Stimulated activated CD4-positive, alpha-beta T cell treated with anti-CD3 and anti-CD28 coated beads, Interleukin-2, amount 100 ng/mL, for 4 hours (primary cell): ENCODE results near the gene PTPRG.

Experiments
- DNase-seq: peaks from one replicate; pipeline ENCODE4 v3.0.0-alpha.2; 2020; ENCODE audit warnings: low read depth

Gene PTPRG

DNA sequence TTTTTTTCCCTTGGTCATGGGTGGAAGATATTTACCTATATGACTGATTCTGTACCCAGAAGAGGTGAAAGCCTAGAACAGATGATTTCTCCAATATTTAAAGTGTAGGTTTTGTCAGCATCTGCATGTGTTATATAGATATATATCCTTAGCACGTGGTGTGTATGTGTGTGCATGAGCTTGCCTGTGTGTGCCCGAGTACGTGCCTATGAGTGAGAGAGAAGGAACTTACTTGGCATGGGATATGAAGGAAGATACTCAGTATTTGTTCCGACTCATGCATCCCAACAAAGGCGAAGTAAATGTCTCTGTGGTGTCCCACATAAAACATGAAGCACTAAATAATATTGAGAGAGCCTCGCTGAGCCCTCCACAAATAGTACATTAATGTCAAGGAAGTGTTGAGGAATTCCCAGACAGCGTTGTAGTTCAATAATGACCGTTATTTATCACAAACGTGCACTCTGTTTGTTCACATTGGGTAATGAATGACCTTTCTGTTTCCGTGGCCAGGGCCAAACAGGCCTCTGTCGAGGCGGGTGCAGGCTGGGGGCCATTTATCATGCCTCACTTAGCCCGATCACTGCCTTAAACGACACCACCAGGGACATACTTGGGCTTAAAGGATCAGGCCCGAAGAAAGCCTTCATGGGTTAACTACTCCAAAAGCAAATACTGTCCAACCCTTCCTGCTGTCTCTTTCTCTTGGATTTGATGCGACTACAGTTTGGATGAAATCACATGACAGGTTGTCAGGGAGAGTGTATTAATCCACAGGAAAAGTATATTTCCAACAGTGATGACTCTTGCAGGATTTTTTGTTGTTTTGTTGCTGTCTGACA, 267.7 kb downstream of the PTPRG start:
- no peak for DNase-seq

DNA sequence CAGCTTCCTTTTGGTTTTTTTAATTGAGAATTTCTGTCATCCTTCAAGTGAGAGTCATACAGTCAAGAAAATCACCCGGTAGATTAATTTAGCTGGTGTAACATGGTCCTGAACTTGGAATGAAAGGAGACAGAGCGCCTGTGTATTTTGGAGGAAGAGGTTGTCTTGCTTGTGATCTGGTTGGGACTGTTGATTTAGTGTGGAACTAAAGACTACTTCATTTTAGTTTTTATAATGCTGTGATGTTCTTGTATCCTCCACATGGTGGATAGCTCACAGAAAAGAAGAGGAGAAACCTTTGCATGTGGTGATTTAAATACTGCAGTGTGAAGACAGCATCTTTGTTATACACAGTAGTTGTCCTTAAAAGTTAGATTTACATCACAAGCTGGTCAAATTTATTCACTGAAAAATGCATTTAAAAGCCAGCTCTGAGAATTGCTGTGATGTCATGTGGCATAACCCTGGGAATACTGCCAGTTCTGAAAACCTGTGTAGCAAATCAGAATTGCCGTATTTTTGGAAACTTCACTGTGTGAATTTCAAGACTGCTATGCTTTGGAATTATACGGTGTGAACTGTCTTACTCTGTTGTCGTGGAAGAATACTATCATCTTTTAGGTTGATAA, 268.5 kb downstream of the PTPRG start:
- DNase-seq, result no peak

DNA sequence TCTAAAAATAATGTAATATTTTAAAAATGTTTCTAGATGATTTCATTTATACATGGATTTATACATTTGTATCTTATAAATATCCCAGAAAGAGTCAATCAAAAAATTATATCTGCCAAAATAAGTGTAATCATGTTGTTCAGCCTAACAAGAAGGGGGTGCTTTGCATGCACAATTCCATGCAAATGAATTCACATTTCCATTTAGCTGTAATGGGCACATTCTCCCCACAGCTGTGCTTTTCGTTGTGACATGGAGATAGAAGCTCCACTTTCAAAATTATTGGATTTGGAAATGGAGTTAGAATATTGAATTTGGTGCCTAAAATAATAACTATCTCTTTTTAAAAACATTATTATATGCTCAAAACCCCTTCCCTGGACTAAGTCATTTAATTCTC, 270.6 kb downstream of the PTPRG start:
- DNase-seq, result no peak

DNA sequence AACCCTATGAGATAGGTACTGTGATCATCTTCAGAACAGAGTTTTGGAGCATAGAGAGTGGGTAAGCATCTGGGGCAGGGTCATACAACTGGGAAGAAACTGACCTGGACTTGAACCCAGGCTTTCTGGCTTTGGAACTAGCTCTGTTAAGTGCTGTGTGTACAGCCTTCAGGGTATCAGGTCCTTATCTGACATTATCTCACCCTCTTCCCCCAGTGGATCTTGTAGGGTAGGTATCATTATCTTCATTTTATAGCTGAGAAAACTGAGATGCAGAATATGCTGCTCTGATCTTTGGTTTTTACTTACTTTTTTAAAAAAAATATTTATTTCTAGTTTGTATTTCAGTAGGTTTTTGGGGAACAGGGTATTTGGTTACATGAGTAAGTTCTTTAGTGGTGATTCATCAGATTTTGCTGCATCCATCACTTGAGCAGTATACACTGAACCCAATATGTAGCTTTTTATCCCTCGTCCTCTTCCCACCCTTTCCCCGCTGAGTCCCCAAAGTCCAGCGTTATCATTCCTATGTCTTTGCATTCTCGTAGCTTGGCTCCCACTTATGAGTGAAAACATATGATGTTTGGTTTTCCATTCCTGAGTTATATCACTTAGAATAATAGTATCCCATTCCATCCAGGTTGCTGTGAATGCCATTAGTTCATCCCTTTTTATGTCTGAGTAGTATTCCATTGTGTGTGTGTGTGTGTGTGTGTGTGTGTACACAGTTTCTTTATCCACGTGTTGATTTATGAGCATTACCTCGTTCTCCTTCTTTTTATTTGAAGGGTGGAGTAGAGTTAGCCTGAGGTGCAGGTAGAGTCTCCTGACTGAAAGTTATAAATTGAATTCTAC, 271.2 kb downstream of the PTPRG start:
- no peak for DNase-seq

DNA sequence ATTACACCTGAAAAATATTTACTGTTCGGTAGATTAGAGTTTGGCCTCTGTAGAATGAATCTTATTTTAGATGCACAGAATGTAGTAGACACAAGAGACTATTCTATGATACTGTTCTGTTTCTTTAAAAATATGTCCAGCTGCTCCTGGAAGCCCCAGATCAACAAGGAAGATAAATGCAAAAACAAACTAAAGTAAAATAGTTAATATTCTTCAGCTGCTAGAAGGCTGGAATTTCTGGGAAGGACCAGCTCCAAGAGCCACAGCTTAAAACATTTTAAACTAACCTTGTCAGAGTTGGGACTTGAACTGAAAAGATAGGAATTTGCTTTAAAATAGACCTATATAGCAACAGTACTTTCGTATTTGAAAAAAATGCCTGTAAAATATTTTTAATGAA, 277.9 kb downstream of the PTPRG start:
- no peak for DNase-seq

DNA sequence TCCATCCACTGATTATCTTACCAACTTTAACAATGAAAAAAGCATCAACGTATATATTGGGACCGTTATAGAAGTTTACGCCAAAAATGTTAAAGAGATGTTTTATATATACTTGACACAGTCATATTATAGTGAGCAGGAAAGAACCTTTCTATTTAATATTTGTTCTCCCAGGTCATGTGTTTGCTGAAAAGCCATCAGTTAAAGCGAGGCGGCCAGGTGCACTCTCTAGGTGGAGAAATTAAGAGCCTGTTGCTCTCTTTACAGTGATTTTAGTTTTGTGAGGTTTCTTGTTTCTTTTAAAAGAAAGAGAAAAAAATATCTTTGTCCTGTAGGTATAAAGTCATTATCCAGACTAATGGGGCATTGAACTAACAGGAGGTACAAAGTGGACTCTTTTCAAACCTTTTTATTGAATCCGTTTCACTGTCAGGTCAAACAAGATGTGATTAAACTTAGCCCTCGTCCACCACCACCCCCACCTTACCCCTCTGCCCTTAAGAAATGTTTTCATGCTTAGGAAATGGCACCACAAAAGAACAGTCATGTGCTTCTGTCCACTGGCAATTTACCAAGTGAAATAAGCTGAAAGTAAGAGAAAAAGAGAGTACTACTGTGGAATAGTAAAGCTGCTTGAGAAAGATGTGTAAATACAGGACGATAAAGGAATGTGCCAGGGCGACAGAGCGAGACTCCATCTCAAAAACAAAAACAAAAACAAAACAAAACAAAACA, 279.9 kb downstream of the PTPRG start:
- no peak for DNase-seq

DNA sequence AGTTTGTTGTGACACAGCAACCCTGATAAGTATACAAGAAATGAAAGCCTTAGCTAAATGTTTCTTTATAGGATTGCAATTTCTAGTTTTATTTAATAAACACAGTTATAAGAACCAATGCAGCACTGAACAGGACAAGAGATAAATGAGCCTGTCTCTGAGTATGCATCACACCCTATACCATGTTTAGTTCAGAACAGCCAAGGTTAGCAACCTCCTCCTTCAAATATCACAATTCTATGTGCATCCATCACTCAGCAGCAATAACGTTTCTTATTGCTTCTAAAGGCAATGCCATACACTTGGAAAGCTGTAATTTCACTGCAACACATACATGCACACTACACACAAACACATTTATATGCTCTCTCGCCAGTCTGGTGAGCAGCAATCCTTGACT, 280.6 kb downstream of the PTPRG start:
- DNase-seq, result no peak

DNA sequence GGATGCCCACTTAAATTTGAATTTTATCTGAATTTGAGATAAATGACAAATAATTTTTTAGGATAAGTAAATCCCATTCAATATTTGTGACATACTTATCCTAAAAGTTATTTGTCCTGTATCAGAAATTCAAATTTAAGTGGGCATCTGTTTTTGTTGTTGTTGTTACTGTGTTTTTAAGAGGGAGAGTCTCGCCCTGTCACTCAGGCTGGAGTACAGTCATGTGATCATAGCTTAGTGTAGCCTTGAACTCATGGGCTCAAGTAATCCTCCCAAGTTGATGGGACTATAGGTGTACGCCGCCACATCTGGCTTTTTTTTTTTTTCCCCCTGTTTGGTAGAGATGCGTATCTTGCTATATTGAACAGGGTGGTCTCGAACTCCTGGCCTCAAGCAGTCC, 283.0 kb downstream of the PTPRG start:
- DNase-seq, result no peak

DNA sequence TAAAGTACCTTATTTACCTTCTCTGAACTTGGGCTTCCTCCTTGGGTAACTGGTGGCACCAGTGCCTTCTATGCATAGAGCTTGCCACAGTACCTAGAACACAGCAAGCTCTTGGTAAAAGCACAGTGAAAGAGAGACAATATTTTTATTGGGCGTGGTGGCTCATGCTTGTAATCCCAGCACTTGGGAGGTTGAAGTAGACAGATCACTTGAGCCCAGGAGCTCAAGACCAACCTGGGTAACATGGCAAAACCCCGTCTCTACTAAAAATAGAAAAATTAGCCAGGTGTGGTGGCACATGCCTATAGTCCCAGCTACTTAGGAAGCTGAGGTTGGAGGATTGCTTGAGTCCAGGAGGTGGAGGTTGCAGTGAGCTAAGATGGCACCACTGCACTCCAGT, 285.1 kb downstream of the PTPRG start:
- no peak for DNase-seq

DNA sequence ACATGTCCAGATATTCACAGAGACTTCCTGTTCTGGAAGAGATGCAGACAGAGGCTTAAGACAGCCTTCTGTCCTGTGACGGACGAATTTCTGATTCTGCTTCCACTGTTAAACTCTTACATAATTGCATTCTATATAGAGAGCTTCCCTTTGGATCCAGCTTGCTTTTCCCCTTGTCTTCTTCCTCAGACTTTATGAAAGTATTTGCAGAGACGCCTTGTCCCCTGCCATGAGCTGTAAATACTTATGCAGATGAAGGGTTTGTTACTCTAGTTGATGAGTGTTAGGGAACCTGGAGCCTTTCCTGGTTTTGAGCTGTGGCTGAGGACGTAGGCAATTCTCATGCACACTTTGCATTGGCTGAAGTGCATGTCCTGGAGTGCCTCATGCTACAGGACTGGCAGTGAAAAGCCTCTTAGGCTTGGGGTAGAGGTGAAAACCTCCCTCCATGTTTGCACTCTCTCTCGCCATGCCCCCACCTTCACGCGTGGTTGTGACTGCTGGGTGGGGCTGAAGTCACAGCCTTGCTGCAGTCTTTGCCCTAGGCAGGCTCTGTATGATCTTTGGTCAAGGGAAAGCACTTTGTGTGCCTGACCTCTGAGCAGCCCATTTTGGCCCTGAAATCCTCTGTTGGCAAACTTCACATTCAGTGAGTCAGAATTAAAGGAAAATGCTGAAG, 286.6 kb downstream of the PTPRG start:
- DNase-seq, result no peak

DNA sequence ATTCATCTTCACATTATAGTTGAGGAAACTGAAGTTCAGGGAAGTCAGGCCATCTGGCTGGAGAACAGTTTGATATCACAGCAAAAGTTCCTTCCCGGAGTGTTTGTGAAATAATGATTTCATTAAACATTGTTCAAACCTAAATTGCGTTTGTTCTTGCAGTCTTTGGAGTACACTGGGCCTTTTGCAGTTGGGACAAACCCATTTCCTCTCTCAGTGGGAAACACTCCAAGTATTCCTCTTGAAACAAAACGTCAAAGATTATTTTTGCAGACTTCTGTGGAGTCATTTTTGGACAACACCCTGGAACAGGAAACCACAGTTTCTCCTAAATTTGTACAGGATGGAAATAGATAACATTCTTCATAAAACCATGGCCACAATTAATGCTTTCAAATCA, 287.5 kb downstream of the PTPRG start:
- no peak for DNase-seq

DNA sequence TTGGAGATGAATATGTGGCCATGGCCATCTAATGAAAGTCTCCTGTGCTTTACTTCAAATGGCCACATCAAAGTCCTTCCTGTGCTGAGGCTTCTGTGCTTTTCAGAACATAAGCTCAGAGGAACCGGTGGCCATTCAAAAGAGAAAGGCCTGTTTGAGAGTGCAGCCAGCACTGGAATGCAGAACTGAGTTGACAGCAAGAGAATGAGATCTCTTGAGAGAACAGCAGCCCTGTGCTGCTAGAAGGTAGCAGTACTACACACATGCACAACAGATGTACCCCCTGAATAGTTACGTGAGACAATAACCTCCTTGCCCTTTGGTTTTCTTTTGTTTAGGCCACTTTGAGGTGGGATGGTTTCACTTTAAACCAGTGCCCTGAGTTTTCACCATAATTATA, 292.5 kb downstream of the PTPRG start:
- no peak for DNase-seq

DNA sequence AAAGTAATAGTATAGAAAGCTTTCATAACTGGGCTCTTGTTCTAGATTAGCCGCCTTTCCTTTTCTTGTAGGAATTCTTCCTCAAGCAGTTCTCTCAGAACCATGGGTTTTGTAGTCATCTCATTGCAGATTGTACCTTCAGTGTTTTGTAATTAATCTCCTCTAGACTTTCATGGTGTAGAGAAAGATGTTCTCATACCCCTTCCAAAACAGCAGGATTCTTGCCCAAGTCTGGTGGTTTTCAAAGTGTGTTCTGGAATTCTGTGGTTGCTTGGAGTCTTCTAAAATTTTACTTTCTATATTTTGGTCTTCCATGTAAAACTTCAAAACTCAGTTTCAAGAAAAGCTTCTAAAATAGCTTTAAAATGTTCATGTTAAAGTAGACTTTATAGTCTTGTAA, 293.8 kb downstream of the PTPRG start:
- DNase-seq, result no peak

DNA sequence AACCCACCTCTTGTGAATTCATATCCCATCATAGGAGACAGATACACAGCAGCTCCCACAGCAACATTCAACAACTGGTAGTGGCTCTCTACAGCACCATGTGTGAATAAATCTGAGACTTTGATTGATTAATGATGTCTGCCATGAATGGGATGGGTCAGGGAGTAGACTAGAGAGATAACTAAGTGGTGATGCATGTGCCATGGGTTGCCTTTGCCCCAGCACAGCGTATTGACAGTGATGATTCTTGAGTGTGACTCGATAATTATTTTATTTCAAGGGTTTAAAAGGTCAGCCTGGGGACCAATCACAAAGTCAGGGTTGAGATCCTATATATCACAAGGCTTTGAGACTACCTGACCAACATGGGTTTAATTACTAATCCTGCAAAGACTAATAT, 295.9 kb downstream of the PTPRG start:
- no peak for DNase-seq

DNA sequence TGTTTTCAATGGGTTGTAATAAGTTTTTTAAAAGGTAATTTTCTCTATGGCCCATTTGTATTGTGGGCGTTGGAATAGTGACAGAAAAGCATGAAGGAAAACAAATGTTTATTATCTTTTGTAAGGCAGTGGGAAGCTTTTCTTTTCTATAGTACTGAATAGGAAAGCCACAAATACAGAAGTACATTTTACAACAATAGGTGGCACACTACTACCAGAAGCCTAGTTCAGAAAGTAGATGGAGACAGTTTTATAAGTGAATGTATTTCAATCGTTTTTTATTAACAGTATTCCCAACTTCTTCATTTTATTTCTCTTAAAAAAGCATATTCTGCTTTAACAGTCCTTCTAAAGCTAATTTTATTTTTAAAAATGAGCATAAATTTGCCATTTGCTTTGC, 296.7 kb downstream of the PTPRG start:
- DNase-seq, result no peak

DNA sequence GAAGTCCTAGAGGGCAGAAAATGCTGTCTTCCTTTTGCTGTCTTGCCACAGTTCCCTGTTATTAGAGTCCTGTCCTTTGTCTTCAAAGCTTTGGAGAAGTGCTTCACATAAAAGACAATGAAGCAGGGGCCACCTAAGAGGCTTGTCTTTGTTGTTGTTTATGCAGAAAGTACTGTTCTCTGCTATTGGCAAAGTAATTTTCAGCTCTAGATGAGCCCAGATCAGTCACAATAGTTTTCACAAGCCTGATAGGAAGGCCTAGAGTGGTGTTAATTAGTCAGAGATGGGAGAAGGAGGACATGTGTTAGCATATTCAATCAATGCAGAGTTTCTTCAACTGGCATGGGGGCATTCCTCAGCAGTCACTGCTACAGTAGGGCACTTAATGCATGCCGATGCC, 300.0 kb downstream of the PTPRG start:
- DNase-seq, result no peak

DNA sequence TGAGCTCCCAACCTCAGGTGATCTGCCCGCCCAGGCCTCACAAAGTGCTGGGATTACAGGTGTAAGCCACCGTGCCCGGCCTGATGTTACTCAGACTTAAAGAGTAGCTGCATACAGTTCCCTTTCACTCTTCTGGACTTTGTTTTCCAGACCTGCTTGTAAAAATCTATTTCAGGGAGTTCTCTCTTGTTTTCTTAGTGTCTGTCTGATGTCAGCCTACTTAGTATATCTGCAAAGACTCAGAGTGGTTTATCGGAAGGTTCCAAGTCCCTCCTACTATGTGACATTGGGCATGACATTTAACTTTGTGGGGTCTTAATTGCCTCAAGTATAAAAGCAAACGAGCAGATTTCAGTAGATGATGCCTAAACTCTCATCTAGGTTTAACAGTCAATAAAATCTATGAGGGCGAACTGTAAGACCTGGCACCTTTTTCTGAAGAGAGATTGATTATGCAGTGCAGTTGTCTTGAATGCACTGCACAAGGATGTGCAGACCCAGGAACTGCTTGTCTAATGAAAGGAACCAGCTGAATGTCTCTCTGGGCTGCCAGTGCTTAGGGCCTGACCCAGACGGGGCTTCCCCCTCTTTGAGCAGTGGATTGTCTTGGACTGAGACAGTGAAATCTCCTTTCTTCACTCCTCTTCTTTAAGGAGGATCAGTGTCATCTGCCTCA, 301.4 kb downstream of the PTPRG start:
- DNase-seq, result no peak

DNA sequence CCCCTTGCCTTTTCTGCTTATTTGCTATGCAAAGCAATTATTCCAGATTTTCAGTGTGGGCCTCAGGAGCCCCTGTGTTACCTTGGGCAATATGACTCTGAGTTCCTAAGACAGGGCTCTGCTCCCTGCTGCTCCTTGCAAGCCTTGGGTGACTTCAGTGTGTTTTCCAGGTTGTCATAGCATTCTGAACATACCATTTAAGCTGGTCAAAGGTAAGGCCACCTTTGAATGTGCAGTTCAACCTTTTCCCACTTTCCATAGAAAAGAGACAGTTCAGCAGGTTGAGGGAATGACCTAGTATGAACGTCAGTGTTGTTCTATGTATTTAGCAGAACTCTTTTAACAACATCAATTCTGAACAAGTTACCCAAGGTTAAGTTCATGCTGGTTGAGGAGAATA, 302.2 kb downstream of the PTPRG start:
- no peak for DNase-seq

DNA sequence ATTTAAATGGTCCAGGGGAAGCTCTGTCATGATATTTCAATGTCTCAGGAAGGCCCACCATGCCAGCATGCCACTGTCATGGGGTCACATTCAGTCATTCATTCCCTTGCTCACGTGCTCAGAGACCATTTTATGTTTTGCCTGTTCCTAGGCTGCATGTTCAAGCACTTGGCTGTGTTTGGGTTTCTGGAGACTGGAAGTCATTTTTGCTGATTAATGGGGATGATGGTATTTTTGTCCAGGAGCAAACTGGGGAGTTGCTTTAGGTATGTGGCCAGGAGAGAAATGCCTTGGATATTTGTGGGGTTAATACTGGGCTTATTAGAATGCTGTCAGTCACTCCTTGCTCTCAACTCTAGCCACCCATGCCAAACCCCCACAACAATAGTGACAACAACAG, 303.5 kb downstream of the PTPRG start:
- DNase-seq, result no peak

DNA sequence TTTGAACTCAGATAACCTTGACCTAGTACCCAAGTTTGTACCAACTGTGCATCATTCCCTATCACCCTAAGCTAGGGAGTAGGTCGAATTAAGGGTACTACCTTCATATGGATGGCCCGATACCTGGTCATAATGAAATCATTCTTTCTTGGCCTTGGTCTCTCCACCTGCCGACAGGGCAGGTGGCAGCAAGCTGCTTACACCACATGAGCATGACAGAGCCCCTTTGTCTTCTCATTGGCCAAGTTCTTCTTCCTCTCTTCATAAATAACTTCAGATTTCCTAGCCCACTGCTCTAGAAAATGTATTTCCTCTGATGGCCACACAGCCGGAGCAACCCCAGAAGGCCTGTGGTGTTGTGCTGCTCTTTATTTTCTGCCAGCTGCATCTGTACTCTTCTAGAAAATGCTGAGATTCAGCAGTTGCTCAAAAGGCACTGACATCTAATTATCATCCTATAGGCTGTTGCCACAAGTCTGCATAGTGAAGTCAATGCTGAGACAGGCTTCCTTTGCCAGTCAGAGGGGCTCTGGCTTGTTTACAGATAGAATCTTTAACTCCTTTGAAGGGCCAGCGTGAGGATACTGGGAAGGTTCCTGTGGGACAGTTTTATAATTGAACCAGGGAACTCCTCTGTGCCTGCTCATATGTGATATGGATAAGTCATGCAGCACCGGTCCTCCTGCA, 304.2 kb downstream of the PTPRG start:
- DNase-seq, result no peak

DNA sequence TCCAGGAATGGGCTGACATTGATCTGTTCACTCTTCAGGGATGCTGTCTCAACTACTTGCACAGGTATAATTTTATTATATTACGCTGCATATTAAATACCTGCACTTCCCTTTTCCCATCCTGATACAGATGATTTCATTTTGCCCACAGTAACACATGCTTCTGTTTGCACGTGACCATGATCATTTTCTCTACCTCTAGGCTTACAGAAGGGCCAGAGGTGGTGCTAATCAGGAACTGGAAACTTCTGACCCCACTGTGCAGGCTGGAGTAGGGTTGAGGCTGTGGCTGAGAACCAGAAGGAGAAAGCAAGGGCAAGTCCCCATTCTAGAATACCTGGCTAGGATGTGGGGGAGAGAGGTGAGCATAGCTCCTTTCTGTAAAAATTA, 304.8 kb downstream of the PTPRG start:
- DNase-seq, result no peak
